Mesodermal cell (in vitro differentiated cells): ENCODE results near the gene CAB39L.
"Not testable (repeated sequence)": the region's sequence is repeated elsewhere in the genome, so short reads cannot be mapped to it uniquely, and the experiment has no call there.

Experiments
- H3K27ac ChIP-seq: 2 replicates; pipeline ENCODE4 v1.7.0; 2013; ENCODE audit warnings: mild to moderate bottlenecking, low read depth, low read length, moderate library complexity; ENCODE audit not compliant: severe bottlenecking
- H3K36me3 ChIP-seq: 2 replicates; pipeline ENCODE4 v1.7.1; 2013; ENCODE audit warnings: mild to moderate bottlenecking, low read length, moderate library complexity; ENCODE audit not compliant: control insufficient read depth, insufficient read depth
- H3K4me1 ChIP-seq: one replicate; pipeline ENCODE4 v1.7.1; 2013; ENCODE audit warnings: mild to moderate bottlenecking, low read length; ENCODE audit not compliant: insufficient read depth, control insufficient read depth, poor library complexity, severe bottlenecking
- H3K4me3 ChIP-seq: 2 replicates; pipeline ENCODE4 v1.7.0; 2013; ENCODE audit warnings: low read length, control low read depth, mild to moderate bottlenecking; ENCODE audit not compliant: insufficient read depth, poor library complexity, severe bottlenecking; ENCODE audit errors: extremely low read depth
- H3K9me3 ChIP-seq: 2 replicates; pipeline ENCODE4 v1.7.1; 2013; ENCODE audit warnings: mild to moderate bottlenecking, low read length, moderate library complexity; ENCODE audit not compliant: control insufficient read depth
- WGBS, 2 experiments: methylation state at CpG; one replicate each; pipeline ENCODE4 v1.1.5; 2013; ENCODE audit warnings: missing lambda C conversion rate in 2 of 2; ENCODE audit not compliant: insufficient coverage in 2 of 2; 5-methylcytosine and 5-hydroxymethylcytosine counted together

Gene CAB39L

DNA sequence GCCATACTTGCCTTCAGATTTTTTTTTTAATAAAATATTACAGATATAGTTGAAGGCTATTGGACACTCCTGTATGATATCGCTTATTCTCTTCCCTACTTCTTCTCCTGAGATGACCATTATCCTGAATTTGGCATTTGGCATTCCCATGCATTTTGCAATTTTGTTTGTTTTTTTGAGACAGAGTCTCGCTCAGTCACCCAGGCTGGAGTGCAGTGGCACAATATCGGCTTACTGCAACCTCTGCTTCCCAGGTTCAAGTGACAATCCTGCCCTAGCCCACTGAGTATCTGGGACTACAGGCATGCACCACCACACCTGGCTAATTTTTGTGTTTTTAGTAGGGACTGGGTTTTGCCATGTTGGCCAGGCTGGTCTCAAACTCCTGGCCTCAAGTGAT lies 116.7 kb downstream of the CAB39L start:
- 94% methylated on average over 2 to 3 of the region's 3 CpGs for WGBS, 2 experiments
- not testable (repeated sequence) for H3K27ac ChIP-seq, H3K4me3 ChIP-seq, H3K4me1 ChIP-seq, H3K9me3 ChIP-seq
- H3K36me3 ChIP-seq, result peaks cover 12% of the 10 kb centered on the region

DNA sequence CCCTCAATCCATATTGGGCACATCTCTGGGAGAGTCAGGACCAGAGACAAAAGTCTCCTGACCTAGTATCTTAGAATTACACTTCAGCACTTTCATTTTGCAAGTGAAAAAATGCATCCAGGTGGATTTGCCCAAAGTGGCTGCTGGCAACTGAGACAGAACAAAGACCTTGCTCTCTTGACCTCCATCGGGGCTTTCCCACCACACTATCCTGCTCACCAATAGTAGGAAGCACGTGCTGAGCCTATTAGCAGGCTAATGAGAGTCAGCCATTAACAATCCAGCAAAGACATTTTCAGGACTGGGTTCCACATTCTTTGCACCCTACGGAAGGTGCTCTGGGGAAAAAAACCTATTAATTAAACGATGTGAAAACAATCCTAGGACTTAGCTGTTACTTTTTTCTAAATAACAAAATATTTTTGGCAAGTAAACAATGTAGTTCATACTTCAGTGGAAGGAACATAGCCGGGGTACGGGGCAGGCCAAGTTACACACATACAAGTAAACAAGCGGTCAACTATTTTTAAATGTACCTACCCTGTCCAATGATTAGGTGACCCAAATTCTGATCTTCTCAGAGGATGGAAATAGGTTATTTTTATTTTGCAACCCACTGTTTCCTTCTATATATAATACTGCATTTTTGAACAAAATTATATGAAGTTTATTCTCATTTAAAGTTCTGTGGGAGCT lies 117.5 kb downstream of the CAB39L start:
- H3K4me1 ChIP-seq, result peaks cover 4% of the 10 kb centered on the region
- H3K27ac ChIP-seq, result no peak overlapping the region
- H3K36me3 ChIP-seq, result peaks cover 10% of the 10 kb centered on the region
- H3K4me3 ChIP-seq, result no peak overlapping the region
- H3K9me3 ChIP-seq, result no peaks in the 10 kb centered on the region
- 95 to 96% methylated on average over 3 to 4 of the region's 7 CpGs for WGBS, 2 experiments

DNA sequence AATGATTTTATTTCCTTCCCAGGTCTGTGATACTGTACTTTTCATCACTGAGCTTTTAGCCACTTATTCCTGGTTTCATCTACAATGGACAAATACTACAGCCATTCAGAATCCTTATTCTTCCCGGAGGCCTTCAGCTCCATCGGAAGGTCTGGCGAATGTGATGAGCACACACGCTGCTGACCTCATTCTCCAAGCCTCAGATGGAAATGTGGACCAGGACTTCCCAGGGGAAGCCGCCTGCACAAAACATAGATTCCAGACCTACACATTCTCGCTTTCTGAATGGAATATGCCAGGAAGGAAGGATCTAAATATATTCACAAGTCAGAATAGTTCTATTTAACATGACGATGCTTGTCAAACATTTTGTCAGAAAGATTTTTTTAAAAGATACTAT lies 120.5 kb downstream of the CAB39L start:
- WGBS, 2 experiments, result 83 to 96% methylated on average over 2 to 6 of the region's 7 CpGs
- no peaks in the 10 kb centered on the region for H3K9me3 ChIP-seq
- peaks cover 9% of the 10 kb centered on the region for H3K36me3 ChIP-seq
- no peak overlapping the region for H3K27ac ChIP-seq
- H3K4me3 ChIP-seq, result no peak overlapping the region
- H3K4me1 ChIP-seq, result peaks cover 8% of the 10 kb centered on the region

DNA sequence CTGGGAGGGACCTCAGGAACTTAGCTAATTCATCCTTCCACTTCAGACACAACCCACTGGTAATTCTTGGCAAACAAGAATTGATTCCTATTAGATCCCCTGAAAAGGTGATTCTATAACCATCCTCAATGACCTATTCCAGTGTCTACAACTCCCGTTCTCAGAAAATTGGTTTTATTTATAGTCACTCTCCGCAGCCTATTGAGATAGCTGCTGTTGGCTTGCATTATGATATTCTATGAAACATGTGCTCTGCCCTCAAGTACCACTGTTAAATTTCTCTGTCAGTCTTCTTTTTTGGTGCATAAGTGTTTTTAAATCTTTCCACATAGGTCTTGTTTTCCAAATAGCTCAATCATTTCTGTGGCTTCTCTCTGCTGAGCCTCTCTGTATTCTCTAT lies 121.2 kb downstream of the CAB39L start:
- no peaks in the 10 kb centered on the region for H3K9me3 ChIP-seq
- 100% methylated on average over 2 of the region's 2 CpGs; no CpG with 5 or more reads in 1 of the 2 experiments for WGBS, 2 experiments
- H3K27ac ChIP-seq, result no peak overlapping the region
- peaks cover 8% of the 10 kb centered on the region for H3K4me1 ChIP-seq
- H3K4me3 ChIP-seq, result no peak overlapping the region
- peaks cover 9% of the 10 kb centered on the region for H3K36me3 ChIP-seq

DNA sequence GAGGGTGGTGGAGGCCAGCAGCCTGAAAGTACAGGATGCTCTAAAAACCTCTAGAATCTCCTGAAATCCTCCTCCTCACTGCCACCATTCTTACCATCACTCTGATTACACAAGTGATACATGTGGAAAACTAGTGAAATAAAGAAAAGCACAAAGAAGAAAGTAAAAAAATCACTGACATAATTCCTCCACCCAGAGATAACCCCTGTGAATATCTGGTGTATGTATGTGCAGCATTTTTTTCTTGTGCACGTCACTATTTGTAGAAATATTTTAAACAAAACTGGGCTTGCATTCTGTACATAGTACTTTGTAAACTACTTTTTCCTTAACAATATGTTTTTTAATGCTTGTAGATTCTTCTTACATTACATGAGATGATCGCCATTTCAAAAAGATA lies 122.9 kb downstream of the CAB39L start:
- Histone ChIP-seq H3K36me3 (peaks cover 5% of the 10 kb centered on the region), H3K4me3 (no peak overlapping the region), H3K27ac (no peak overlapping the region), H3K9me3 (no peaks in the 10 kb centered on the region), H3K4me1 (peaks cover 8% of the 10 kb centered on the region)
- WGBS, 2 experiments, result 100% methylated on average over 1 of the region's 2 CpGs; no CpG with 5 or more reads in 1 of the 2 experiments

DNA sequence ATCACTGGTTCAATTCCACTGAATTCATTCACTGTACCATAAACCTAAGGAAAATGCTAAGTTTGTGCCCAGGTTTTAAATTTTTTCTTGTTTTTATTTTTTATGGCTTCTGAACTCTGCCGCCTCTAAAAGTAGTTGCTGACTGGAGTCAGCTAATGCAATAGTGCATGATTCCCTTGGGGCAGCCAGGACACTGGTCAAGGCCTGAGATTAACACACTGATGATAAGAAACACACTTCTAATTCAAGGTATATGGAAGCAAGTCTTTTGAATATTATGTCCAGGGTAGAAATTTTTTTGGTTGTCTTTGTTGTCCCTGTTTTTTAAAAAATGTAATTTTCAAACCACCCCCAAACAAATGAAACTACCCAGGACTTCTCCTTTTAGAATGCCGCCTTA lies 123.9 kb downstream of the CAB39L start:
- WGBS, 2 experiments, result 100% methylated on average over 1 of the region's 2 CpGs; no CpG with 5 or more reads in 1 of the 2 experiments
- peaks cover 2% of the 10 kb centered on the region for H3K36me3 ChIP-seq
- no peak overlapping the region for H3K4me3 ChIP-seq
- peaks cover 8% of the 10 kb centered on the region for H3K4me1 ChIP-seq
- H3K9me3 ChIP-seq, result no peaks in the 10 kb centered on the region
- H3K27ac ChIP-seq, result no peak overlapping the region

DNA sequence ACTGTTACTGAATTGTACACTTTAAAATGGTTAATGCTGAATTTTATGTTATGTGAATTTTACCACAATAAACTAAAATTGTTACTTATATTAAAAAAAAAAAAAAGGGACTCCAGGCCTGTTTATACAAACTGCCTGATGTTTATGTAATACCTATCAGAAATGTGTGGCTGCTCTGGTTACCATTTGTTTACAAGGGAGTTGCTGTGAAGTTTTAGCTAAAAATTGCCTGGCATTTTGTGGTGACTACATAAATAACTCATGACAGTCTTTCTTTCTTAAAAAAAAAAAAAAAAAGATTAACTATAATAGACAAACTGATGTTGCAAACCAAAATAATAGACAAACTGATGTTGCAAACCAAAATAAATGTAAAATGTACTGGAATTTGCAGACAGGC lies 124.3 kb downstream of the CAB39L start:
- H3K9me3 ChIP-seq, result no peaks in the 10 kb centered on the region
- no peak overlapping the region for H3K27ac ChIP-seq
- H3K36me3 ChIP-seq, result peaks cover 2% of the 10 kb centered on the region
- H3K4me3 ChIP-seq, result no peak overlapping the region
- peaks cover 10% of the 10 kb centered on the region for H3K4me1 ChIP-seq

DNA sequence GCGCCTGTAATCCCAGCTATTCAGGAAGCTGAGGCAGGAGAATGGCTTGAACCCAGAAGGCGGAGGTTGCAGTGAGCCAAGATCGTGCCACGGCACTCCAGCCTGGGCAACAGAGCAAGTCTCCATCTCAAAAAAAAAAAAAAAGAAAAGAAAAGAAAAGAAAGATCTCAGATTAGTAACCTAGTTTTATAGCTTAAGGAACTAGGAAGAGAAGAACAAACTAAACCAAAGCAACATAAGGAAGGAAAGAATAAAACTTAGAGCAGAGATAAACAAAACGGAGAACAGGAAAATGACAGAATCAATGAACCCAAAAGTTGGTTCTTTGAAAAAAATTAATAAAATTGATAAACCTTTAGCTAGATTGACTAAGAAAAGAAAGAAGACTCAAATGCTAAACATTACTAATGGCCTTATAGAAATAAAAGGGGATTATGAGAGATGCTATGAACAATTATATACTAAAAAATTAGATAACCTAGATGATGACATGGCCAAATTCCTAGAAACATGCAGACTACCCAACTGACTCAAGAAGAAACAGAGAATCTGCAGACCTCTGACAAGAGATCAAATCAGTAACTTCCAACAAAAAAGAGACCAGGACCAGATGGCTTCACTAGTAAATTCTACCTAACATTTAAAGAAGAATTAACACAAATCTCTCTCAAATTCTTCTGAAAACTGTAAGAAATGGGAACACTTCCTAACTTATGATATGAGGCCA lies 127.9 kb downstream of the CAB39L start:
- peaks cover 21% of the 10 kb centered on the region for H3K4me1 ChIP-seq
- no peaks in the 10 kb centered on the region for H3K9me3 ChIP-seq
- H3K27ac ChIP-seq, result no peak overlapping the region
- H3K36me3 ChIP-seq, result peaks cover 5% of the 10 kb centered on the region
- H3K4me3 ChIP-seq, result no peak overlapping the region
- 96 to 100% methylated on average over 1 to 4 of the region's 5 CpGs for WGBS, 2 experiments

DNA sequence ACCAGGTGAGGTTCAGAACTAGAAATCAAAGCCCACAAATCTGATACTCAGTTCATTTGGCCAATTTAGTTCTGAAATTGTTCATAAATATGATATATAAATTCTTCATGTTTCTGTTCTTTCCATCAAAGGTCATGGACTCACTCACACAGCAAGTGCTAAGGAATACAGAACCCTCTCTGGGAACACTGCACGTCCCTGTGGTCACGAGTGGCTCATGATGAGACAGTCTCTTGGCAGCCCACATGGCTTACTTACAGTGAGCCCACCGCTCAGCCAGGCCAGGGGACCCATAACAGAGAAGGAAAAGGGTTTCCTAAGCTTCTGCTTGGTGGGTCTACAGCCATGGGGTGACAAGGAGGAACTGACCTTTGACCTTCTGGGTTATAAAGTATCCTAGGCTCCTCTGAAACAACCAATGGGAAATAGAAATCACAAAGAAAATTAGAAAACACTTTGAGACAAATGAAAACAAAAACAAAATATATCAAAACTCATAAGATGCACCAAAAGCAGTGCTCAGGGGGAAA lies 128.8 kb downstream of the CAB39L start:
- H3K27ac ChIP-seq, result no peak overlapping the region
- peaks cover 12% of the 10 kb centered on the region for H3K36me3 ChIP-seq

DNA sequence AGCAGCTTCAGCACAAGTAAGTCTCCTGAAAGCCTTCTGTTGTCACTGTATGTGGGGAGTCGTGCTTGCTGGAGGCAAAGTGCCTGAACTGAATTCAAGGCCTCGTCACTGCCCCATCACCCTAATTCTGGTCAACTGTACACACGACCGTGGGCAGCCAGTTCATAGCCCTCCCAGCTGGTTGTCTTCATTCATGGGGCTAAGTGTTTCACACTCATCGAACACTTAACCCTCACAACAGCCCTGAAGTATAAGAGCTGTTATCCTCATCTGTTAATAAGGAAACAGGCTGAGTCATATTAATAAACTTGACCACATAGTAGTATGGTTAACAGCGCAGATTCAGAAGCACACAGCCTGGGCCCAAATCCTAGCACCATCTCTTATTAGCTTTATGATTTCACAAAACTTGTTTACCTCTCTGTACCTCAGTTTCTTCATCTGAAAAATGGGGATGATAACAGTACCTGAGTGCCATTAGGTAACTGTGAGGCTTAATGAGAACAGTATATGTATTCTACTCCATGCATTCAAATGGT lies 129.5 kb downstream of the CAB39L start:
- Histone ChIP-seq H3K4me3 (no peak overlapping the region), H3K9me3 (no peaks in the 10 kb centered on the region), H3K27ac (peak overlapping the region; percentile 95), H3K36me3 (peaks cover 18% of the 10 kb centered on the region), H3K4me1 (peaks cover 12% of the 10 kb centered on the region)
- 76 to 88% methylated on average over 2 of the region's 6 CpGs for WGBS, 2 experiments

More for the DNA sequence above, 128.8 kb downstream of the CAB39L start:
- Histone ChIP-seq H3K9me3 (no peaks in the 10 kb centered on the region), H3K4me1 (peaks cover 17% of the 10 kb centered on the region), H3K4me3 (no peak overlapping the region)
- 95 to 96% methylated on average over 3 of the region's 3 CpGs for WGBS, 2 experiments
